Pulmonary artery endothelial cell (primary cell): Measurements from ENCODE around the gene ZP2. TPM values are rescaled to one million over a fixed set of nuclear protein-coding genes. Genes with fewer than 3 reads are reported as not detected.
"Not testable (repeated sequence)": the region's sequence is repeated elsewhere in the genome, so short reads cannot be mapped to it uniquely, and the experiment has no call there.

ENCODE experiments used
- DNase-seq: peaks from one replicate; pipeline ENCODE4 v3.0.0-alpha.2; 2011; ENCODE audit warnings: low read depth, low spot score
- total RNA-seq: library from RNA; depleted of rRNA; stranded (reverse); fragments of >200 nt; gene quantifications from 2 replicates; pipeline ENCODE4 v1.2.3, GENCODE V29; 2014

The ZP2 gene
- total RNA-seq, 1 donor from 2014 or later, result not detected

GRCh38 chr16:21175397-21175796 is 36.0 kb downstream of the ZP2 start:
- no peak for DNase-seq

- no peak for DNase-seq
These were observed 38.7 kb downstream of the ZP2 start for GRCh38 chr16:21172650-21173049.

- not testable (repeated sequence) for DNase-seq
These were observed 41.3 kb downstream of the ZP2 start for GRCh38 chr16:21170116-21170515.

- DNase-seq, result no peak
These were observed 42.0 kb downstream of the ZP2 start for GRCh38 chr16:21169249-21169981.

- DNase-seq, result no peak
These were observed 43.3 kb downstream of the ZP2 start for GRCh38 chr16:21167929-21168602.

GRCh38 chr16:21167360-21167759 is 44.0 kb downstream of the ZP2 start:
- no peak for DNase-seq

- no peak for DNase-seq
These were observed 44.8 kb downstream of the ZP2 start for GRCh38 chr16:21166561-21166961.

GRCh38 chr16:21164521-21165168 is 46.7 kb downstream of the ZP2 start:
- DNase-seq, result no peak

GRCh38 chr16:21163576-21163975 is 47.8 kb downstream of the ZP2 start:
- no peak for DNase-seq

GRCh38 chr16:21162661-21163151 is 48.7 kb downstream of the ZP2 start:
- no peak for DNase-seq

GRCh38 chr16:21161211-21161610 is 50.2 kb downstream of the ZP2 start:
- DNase-seq, result no peak

- no peak for DNase-seq
These were observed 51.1 kb downstream of the ZP2 start for GRCh38 chr16:21160276-21160675.

GRCh38 chr16:21159281-21159951 is 52.0 kb downstream of the ZP2 start:
- no peak for DNase-seq

- DNase-seq, result no peak
These were observed 52.9 kb downstream of the ZP2 start, which contains the start of gene LDAF1 for GRCh38 chr16:21158208-21159110. LDAF1 (plus strand) TSS chr16:21158674; CDS start chr16:21161183, 2,509 bp downstream.

GRCh38 chr16:21157632-21158031 is 53.7 kb downstream of the ZP2 start:
- no peak for DNase-seq

- no peak for DNase-seq
These were observed 54.5 kb downstream of the ZP2 start for GRCh38 chr16:21156767-21157467.

- DNase-seq, result not testable (repeated sequence)
These were observed 55.4 kb downstream of the ZP2 start for GRCh38 chr16:21156011-21156410.

- not testable (repeated sequence) for DNase-seq
These were observed 58.1 kb downstream of the ZP2 start for GRCh38 chr16:21153124-21153729.
